ENCODE measurements around the gene STPG4.

DNA sequence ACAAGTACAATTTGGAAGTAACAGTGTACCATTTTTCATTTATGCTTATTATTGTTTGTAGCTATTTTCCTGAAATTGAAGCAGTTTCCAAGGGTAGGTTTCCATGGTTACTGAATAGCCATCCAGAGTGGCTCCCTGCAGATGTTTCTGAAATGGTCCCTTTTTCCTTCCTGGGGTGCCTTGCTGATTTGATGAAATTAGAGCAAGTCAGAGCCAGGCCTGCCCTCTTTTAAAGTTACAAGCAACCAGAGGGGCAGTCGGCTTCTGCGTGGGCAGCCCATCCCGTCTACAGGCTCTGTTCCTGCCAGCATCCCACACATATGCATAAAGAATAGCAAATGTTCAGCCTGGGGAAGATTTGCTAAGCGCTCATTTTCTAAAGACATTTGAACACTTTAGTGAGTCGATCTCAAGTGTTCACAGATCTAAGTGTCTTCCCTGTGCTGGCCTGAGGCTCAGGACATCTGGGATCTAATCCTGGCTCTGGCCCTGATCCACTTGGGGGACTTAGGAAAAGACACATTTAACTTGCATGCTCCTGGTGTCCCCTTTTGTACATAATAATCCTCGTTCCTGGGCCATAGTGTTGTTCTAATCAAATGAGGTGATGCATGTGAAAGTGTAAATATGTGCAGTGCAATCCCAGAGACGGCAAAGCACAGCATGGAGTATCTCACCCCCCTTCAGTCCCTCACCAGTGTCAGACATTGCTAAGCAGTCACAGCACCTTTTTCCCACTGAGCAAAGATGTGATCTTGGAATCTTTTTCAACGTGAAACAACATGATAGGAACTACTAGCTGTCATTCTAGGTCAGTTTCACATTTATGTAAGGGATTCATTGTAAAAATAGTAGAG, 92.2 kb downstream of the STPG4 start:
- no peak for TF ChIP-seq POLR2AphosphoS5 (IDR thresholded peaks at IDR 0.05)
- TF ChIP-seq, protein P1, sequence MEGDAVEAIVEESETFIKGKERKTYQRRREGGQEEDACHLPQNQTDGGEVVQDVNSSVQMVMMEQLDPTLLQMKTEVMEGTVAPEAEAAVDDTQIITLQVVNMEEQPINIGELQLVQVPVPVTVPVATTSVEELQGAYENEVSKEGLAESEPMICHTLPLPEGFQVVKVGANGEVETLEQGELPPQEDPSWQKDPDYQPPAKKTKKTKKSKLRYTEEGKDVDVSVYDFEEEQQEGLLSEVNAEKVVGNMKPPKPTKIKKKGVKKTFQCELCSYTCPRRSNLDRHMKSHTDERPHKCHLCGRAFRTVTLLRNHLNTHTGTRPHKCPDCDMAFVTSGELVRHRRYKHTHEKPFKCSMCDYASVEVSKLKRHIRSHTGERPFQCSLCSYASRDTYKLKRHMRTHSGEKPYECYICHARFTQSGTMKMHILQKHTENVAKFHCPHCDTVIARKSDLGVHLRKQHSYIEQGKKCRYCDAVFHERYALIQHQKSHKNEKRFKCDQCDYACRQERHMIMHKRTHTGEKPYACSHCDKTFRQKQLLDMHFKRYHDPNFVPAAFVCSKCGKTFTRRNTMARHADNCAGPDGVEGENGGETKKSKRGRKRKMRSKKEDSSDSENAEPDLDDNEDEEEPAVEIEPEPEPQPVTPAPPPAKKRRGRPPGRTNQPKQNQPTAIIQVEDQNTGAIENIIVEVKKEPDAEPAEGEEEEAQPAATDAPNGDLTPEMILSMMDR (IDR thresholded peaks at IDR 0.05) = no peak

All from breast epithelium (tissue), 3 donors.